ENCODE data around the gene ARHGEF28. TPM values are rescaled to one million over a fixed set of nuclear protein-coding genes. Genes with fewer than 3 reads are reported as not detected.

Gene ARHGEF28
- total and polyA plus RNA-seq, 8 donors: 13.9 to 156 (median 55.7) TPM

- Histone ChIP-seq H3K36me3 (peaks cover 0 to 68% (median 50%) of the 10 kb centered on the region in 4 donors), H3K4me3 (no peak overlapping the region), H3K27me3 (no peaks in the 10 kb centered on the region), H3K4me1 (peaks cover 0 to 4% (median 0%) of the 10 kb centered on the region in 4 donors), H3K9me3 (no peaks in the 10 kb centered on the region), H3K27ac (no peak overlapping the region)
- intact Hi-C loops (cut with DNase I; ENCODE audit: low total_unique reads): no loop called here
- DNase-seq: no peak
- WGBS, 5 donors: 84 to 99% (median 91%) methylated on average over 4 of the region's 4 CpGs
- TF ChIP-seq EP300 (IDR thresholded peaks at IDR 0.05) (no peak), POLR2A (IDR thresholded peaks at IDR 0.05) (no peak), POLR2AphosphoS5 (IDR thresholded peaks at IDR 0.05) (no peak)
- TF ChIP-seq, protein P1, sequence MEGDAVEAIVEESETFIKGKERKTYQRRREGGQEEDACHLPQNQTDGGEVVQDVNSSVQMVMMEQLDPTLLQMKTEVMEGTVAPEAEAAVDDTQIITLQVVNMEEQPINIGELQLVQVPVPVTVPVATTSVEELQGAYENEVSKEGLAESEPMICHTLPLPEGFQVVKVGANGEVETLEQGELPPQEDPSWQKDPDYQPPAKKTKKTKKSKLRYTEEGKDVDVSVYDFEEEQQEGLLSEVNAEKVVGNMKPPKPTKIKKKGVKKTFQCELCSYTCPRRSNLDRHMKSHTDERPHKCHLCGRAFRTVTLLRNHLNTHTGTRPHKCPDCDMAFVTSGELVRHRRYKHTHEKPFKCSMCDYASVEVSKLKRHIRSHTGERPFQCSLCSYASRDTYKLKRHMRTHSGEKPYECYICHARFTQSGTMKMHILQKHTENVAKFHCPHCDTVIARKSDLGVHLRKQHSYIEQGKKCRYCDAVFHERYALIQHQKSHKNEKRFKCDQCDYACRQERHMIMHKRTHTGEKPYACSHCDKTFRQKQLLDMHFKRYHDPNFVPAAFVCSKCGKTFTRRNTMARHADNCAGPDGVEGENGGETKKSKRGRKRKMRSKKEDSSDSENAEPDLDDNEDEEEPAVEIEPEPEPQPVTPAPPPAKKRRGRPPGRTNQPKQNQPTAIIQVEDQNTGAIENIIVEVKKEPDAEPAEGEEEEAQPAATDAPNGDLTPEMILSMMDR (IDR thresholded peaks at IDR 0.05): no peak
These were observed 261.7 kb downstream of the ARHGEF28 start for GRCh38 chr5:73887688-73888087.

DNA sequence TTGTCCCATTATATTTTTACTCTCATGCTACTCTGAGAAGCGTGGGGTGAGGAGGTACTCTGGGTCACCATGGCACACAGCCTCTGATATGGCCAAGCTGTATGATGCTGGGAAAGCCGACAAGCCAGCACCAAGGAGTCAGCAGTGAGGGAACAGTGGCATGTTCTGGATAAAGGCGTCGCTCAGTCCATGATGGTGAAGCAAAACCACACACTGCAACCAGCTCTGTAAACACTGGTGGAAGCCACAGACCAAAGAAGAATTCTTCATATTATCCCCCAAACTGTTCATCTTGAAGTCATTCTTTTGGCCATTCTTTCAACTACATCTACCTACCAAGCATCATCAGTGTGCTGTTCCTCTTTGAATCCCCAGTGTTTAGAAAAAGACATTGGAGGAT, 264.6 kb downstream of the ARHGEF28 start:
- Histone ChIP-seq H3K27ac (no peak overlapping the region), H3K4me1 (no peaks in the 10 kb centered on the region), H3K36me3 (peaks cover 0 to 89% (median 70%) of the 10 kb centered on the region in 4 donors), H3K9me3 (no peaks in the 10 kb centered on the region), H3K27me3 (no peaks in the 10 kb centered on the region), H3K4me3 (no peak overlapping the region)
- DNase-seq: no peak
- intact Hi-C loops (cut with DNase I; ENCODE audit: low total_unique reads): no loop called here
- 90 to 98% (median 94%) methylated on average over 4 of the region's 4 CpGs for WGBS, 5 donors
- TF ChIP-seq, protein P1 (IDR thresholded peaks at IDR 0.05): no peak
- TF ChIP-seq POLR2AphosphoS5 (IDR thresholded peaks at IDR 0.05): no peak
- no peak for TF ChIP-seq POLR2A (IDR thresholded peaks at IDR 0.05)
- TF ChIP-seq EP300 (IDR thresholded peaks at IDR 0.05): no peak

GRCh38 chr5:73892218-73892617, 266.2 kb downstream of the ARHGEF28 start:
- intact Hi-C loops (cut with DNase I; ENCODE audit: low total_unique reads): no loop called here
- Histone ChIP-seq H3K4me1 (no peaks in the 10 kb centered on the region), H3K36me3 (peaks cover 0 to 91% (median 69%) of the 10 kb centered on the region in 4 donors), H3K9me3 (no peaks in the 10 kb centered on the region), H3K27me3 (no peaks in the 10 kb centered on the region), H3K4me3 (no peak overlapping the region), H3K27ac (no peak overlapping the region)
- no peak for DNase-seq
- 94 to 96% (median 95%) methylated on average over 6 of the region's 6 CpGs for WGBS, 5 donors
- TF ChIP-seq EP300 (IDR thresholded peaks at IDR 0.05) (no peak), POLR2AphosphoS5 (IDR thresholded peaks at IDR 0.05) (no peak), POLR2A (IDR thresholded peaks at IDR 0.05) (no peak)
- TF ChIP-seq, protein P1 (IDR thresholded peaks at IDR 0.05): no peak

- H3K9me3 ChIP-seq: no peaks in the 10 kb centered on the region
- DNase-seq: no peak
- WGBS, 5 donors: 37 to 69% (median 60%) methylated on average over 1 of the region's 1 CpG
- TF ChIP-seq EP300 (IDR thresholded peaks at IDR 0.05) (no peak), POLR2A (IDR thresholded peaks at IDR 0.05) (no peak), POLR2AphosphoS5 (IDR thresholded peaks at IDR 0.05) (no peak)
- TF ChIP-seq, protein P1 (IDR thresholded peaks at IDR 0.05): no peak
- H3K4me1 ChIP-seq: no peaks in the 10 kb centered on the region
- no peak overlapping the region for H3K4me3 ChIP-seq
- H3K36me3 ChIP-seq: peaks cover 0 to 89% (median 69%) of the 10 kb centered on the region in 4 donors
- intact Hi-C loops (cut with DNase I; ENCODE audit: low total_unique reads): no loop called here
- no peaks in the 10 kb centered on the region for H3K27me3 ChIP-seq
- no peak overlapping the region for H3K27ac ChIP-seq
These were observed 266.8 kb downstream of the ARHGEF28 start for GRCh38 chr5:73892806-73893205.
